ENCODE measurements around the gene FOXF2. TPM values are rescaled to one million over a fixed set of nuclear protein-coding genes. Genes with fewer than 3 reads are reported as not detected.

Gene FOXF2
- 0.15 TPM in 1 of 2 replicates, not detected in the other for total RNA-seq

GRCh38 chr6:1389369-1390132 lies at the start of gene FOXF2:
Gene FOXF2 (plus strand): TSS chr6:1389576. CDS start chr6:1389948, 372 bp downstream.

Other genes with a start within 250 kb of the FOXF2 start
- under 0.01 TPM in 1 of 2 replicates, not detected in the other for gene FOXQ1, start 77.5 kb upstream of the FOXF2 start, total RNA-seq
- gene FOXC1, start 220.3 kb downstream of the FOXF2 start, total RNA-seq: 4.7 and 5.2 TPM in 2 replicates

All from epithelial cell of umbilical artery (primary cell).